Measurements from ENCODE around the gene SSX2IP. TPM values are rescaled to one million over a fixed set of nuclear protein-coding genes. Genes with fewer than 3 reads are reported as not detected.
A peak's percentile ranks its signal among the peaks of the same experiment; 100 is the strongest.
"Not testable (repeated sequence)": the region's sequence is repeated elsewhere in the genome, so short reads cannot be mapped to it uniquely, and the experiment has no call there.

The SSX2IP gene
- total RNA-seq, 2 experiments from 2014 or later = 19.1 to 19.9 TPM

GRCh38 chr1:84600796-84601195 lies 89.5 kb downstream of the SSX2IP start:
- CTCF ChIA-PET = interaction anchor here (0.9 kb wide), 1 partner anchor 165 kb away, joined by 3 read pairs; no protein-coding TSS in a partner anchor
- Mint-ChIP-seq H3K27ac (no peak overlapping the region), H3K36me3 (ENCODE audit: low read depth) (peaks cover 3% of the 10 kb centered on the region), H3K9me3 (peaks cover 29% of the 10 kb centered on the region), H3K4me1 (peaks cover 16% of the 10 kb centered on the region), H3K4me3 (no peak overlapping the region), H3K27me3 (no peaks in the 10 kb centered on the region)
- no peak for DNase-seq
- POLR2A ChIA-PET = no interaction called here

- POLR2A ChIA-PET = no interaction called here
- Mint-ChIP-seq H3K36me3 (ENCODE audit: low read depth) (peaks cover 2% of the 10 kb centered on the region), H3K4me3 (no peak overlapping the region), H3K4me1 (peaks cover 16% of the 10 kb centered on the region), H3K27me3 (peaks cover 3% of the 10 kb centered on the region), H3K9me3 (peaks cover 18% of the 10 kb centered on the region), H3K27ac (peak overlapping the region; percentile 28)
- CTCF ChIA-PET = interaction anchor here (1.1 kb wide), 1 partner anchor 14 kb away, joined by 3 read pairs; no protein-coding TSS in a partner anchor
- no peak for DNase-seq
Measured at GRCh38 chr1:84598846-84599741, 91.2 kb downstream of the SSX2IP start.

GRCh38 chr1:84598418-84598817 lies 91.8 kb downstream of the SSX2IP start:
- Mint-ChIP-seq H3K27me3 (peaks cover 3% of the 10 kb centered on the region), H3K4me3 (no peak overlapping the region), H3K36me3 (ENCODE audit: low read depth) (peaks cover 2% of the 10 kb centered on the region), H3K4me1 (peaks cover 16% of the 10 kb centered on the region), H3K9me3 (peaks cover 14% of the 10 kb centered on the region), H3K27ac (no peak overlapping the region)
- no peak for DNase-seq
- ChIA-PET CTCF (interaction anchor here (1.1 kb wide), 1 partner anchor 14 kb away, joined by 3 read pairs; no protein-coding TSS in a partner anchor), POLR2A (no interaction called here)

- CTCF ChIA-PET = interaction anchor here (0.6 kb wide), 1 partner anchor 110 kb away, joined by 3 read pairs; no protein-coding TSS in a partner anchor
- peaks cover 16% of the 10 kb centered on the region for H3K4me1 Mint-ChIP-seq
Measured at GRCh38 chr1:84597011-84597410, 93.2 kb downstream of the SSX2IP start.

GRCh38 chr1:84594959-84595358 lies 95.3 kb downstream of the SSX2IP start:
- CTCF ChIA-PET; H3K4me3 Mint-ChIP-seq; H3K9me3 Mint-ChIP-seq; H3K27ac Mint-ChIP-seq; DNase-seq; POLR2A ChIA-PET; H3K36me3 Mint-ChIP-seq (ENCODE audit: low read depth): not testable (repeated sequence)
- peaks cover 16% of the 10 kb centered on the region for H3K4me1 Mint-ChIP-seq
- H3K27me3 Mint-ChIP-seq = peaks cover 12% of the 10 kb centered on the region

More at GRCh38 chr1:84597011-84597410, 93.2 kb downstream of the SSX2IP start:
- Mint-ChIP-seq H3K27ac (no peak overlapping the region), H3K9me3 (peaks cover 13% of the 10 kb centered on the region), H3K4me3 (no peak overlapping the region), H3K36me3 (ENCODE audit: low read depth) (peaks cover 2% of the 10 kb centered on the region), H3K27me3 (peaks cover 7% of the 10 kb centered on the region)
- POLR2A ChIA-PET = no interaction called here
- DNase-seq = no peak

Other genes with a start within 250 kb of the SSX2IP start
- gene RPF1, start 211.2 kb downstream of the SSX2IP start, total RNA-seq = 10 to 100 TPM; 37.3 to 45.7 TPM
- gene SPATA1, start 184.1 kb downstream of the SSX2IP start, total RNA-seq = 1 to 10 TPM; 1.7 to 2.3 TPM
- 100 to 1,000 TPM in 1 of 2 experiments, 10 to 100 TPM in 1; 90.1 to 113 TPM for gene GNG5, start 183.9 kb downstream of the SSX2IP start, total RNA-seq
- 10 to 100 TPM; 13.2 to 14.8 TPM for gene CTBS, start 116.0 kb downstream of the SSX2IP start, total RNA-seq
- gene LPAR3, start 202.7 kb upstream of the SSX2IP start, total RNA-seq = 1 to 10 TPM; 1.3 to 1.5 TPM